ENCODE measurements around the gene NBAS. TPM values are rescaled to one million over a fixed set of nuclear protein-coding genes. Genes with fewer than 3 reads are reported as not detected.

NBAS gene
- total and polyA plus RNA-seq, 9 of the 15 experiments (the other 6 are each of a cell fraction or from before 2014, with no cell fraction given): 15.3 to 94.4 (median 69.9) TPM

DNA sequence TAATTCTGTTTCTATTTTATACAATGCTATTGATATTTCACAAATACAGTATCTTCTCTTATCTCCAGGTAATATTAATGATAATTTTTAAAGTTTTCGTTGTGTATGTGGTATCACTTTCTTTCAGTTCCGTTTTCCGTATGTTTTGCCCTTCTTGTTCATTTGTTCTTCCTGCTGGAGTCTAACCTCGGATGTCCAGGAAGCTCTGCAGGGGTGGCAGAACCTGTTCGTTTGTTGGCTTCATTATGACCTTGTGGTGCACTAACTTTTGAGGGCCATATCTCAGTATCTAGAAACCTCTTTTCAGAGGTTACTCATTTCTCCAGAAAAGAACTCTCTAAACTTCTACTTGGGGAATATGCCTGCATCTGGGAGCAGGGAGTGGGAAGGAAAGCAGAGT lies 134.5 kb downstream of the NBAS start:
- H3K9me3 ChIP-seq (replicated peaks; ENCODE audit: control insufficient read depth, insufficient read depth, low read depth, low read length): no peaks in the 10 kb centered on the region
- ChIA-PET CTCF (ENCODE audit: low intra/inter-chr PET ratio) (no interaction called here), POLR2A (interaction anchor here (1.4 kb wide), 1 partner anchor 9 kb away, joined by 3 read pairs; no protein-coding TSS in a partner anchor)
- H3K4me3 ChIP-seq: no peak overlapping the region
- H3K27me3 ChIP-seq (ENCODE audit: control insufficient read depth in 2 of 2, insufficient read depth in 2 of 2, low read length in 2 of 2): no peaks in the 10 kb centered on the region
- H3K4me1 ChIP-seq (replicated peaks in 1 of 2; ENCODE audit: control insufficient read depth in 2 of 2, insufficient read depth in 2 of 2, low read length in 2 of 2): peaks cover 3 to 11% of the 10 kb centered on the region in 2 experiments; a peak in 2 of 5 replicates
- H4K20me1 ChIP-seq (replicated peaks; ENCODE audit: control insufficient read depth, insufficient read depth, low read length): no peaks in the 10 kb centered on the region
- no TSS peak for BruUV-seq (replicated peaks)
- no peaks in the 10 kb centered on the region for H3K9me1 ChIP-seq (ENCODE audit: control insufficient read depth, insufficient read depth, low read length)
- H3K27ac ChIP-seq (ENCODE audit: extremely low read depth, low read depth, low read length): no peak overlapping the region
- WGBS (ENCODE audit: insufficient coverage, low coverage, missing lambda C conversion rate): 90% methylated on average over 5 of the region's 5 CpGs
- peaks cover 37% of the 10 kb centered on the region for H3K36me3 ChIP-seq (ENCODE audit: control insufficient read depth, insufficient read depth, low read length)
- H3K9ac ChIP-seq (ENCODE audit: insufficient read depth in 1 of 2, low read depth in 2 of 2, low read length in 2 of 2): no peak overlapping the region
- FAIRE-seq: no peak
- no peak for ATAC-seq
- peaks cover 2% of the 10 kb centered on the region; the same call in 1 of the 3 replicates for H3K79me2 ChIP-seq (ENCODE audit: control insufficient read depth, insufficient read depth, low read length)
- DNase-seq (ENCODE audit: extremely low read depth in 1 of 4, low spot score in 3 of 4): no peak
- H2AFZ ChIP-seq (ENCODE audit: low read depth, low read length): no peak overlapping the region
- in situ Hi-C loops (cut with MboI): no loop called here
- intact Hi-C loops (cut with micrococcal nuclease): no loop called here
- H3K4me2 ChIP-seq (ENCODE audit: insufficient read depth, low read length): no peak overlapping the region
- no peak for TF ChIP-seq PHTF2 (CRISPR knock-in tag; IDR thresholded peaks at IDR 0.05)
- no peak for TF ChIP-seq CBX8 (IDR thresholded peaks at IDR 0.05; ENCODE audit: borderline replicate concordance, extremely low read depth, low read depth, low read length, poor library complexity, severe bottlenecking)
- TF ChIP-seq, protein P1, sequence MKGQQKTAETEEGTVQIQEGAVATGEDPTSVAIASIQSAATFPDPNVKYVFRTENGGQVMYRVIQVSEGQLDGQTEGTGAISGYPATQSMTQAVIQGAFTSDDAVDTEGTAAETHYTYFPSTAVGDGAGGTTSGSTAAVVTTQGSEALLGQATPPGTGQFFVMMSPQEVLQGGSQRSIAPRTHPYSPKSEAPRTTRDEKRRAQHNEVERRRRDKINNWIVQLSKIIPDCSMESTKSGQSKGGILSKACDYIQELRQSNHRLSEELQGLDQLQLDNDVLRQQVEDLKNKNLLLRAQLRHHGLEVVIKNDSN (CRISPR knock-in tag; IDR thresholded peaks at IDR 0.05): no peak
- TF ChIP-seq ZNF407 (IDR thresholded peaks at IDR 0.05; ENCODE audit: low read depth): no peak
- TF ChIP-seq SMARCA5 (IDR thresholded peaks at IDR 0.05): no peak
- TF ChIP-seq CREB1 (IDR thresholded peaks at IDR 0.05): no peak
- TF ChIP-seq CREB1 (CRISPR knock-in tag; IDR thresholded peaks at IDR 0.05): no peak
- no peak for TF ChIP-seq RREB1 (CRISPR knock-in tag; IDR thresholded peaks at IDR 0.05)

All from K562 (cell line).